HL-60 (cell line): ENCODE data around the gene ZFYVE27.
A peak's percentile ranks its signal among the peaks of the same experiment; 100 is the strongest.

Experiments used
- DNase-seq, 2 experiments: peaks; one replicate each; pipeline ENCODE4 v3.0.0-alpha.2; 2010 to 2020; ENCODE audit warnings: low read depth in 1 of 2, low spot score in 1 of 2
- H3K27ac ChIP-seq: fragments of 250-450 bp; sonication (Bioruptor Pico); replicated peaks from 2 replicates; pipeline ENCODE4 v1.5.1; 2020; ENCODE audit warnings: mild to moderate bottlenecking, moderate library complexity
- H3K27me3 ChIP-seq: fragments of 250-450 bp; sonication (Bioruptor Pico); 2 replicates; pipeline ENCODE4 v1.5.1; 2021; ENCODE audit warnings: mild to moderate bottlenecking, moderate library complexity; ENCODE audit not compliant: insufficient read depth, poor library complexity, severe bottlenecking
- H3K4me3 ChIP-seq: replicated peaks from 2 replicates; pipeline ENCODE4 v1.5.1; 2011; ENCODE audit warnings: mild to moderate bottlenecking, control low read depth, low read length; ENCODE audit not compliant: insufficient read depth
- CTCF ChIP-seq: IDR thresholded peaks from one replicate; pipeline ENCODE4 v1.5.1; 2011; ENCODE audit warnings: low read length, control low read depth, inconsistent platforms; ENCODE audit not compliant: insufficient read depth
- GABPA ChIP-seq: IDR thresholded peaks from 2 replicates; pipeline ENCODE4 v1.6.1; 2012; ENCODE audit warnings: low read depth
- POLR2AphosphoS5 ChIP-seq: IDR thresholded peaks from 2 replicates; pipeline ENCODE4 v1.6.1; 2012; ENCODE audit warnings: low read depth
- REST ChIP-seq: IDR thresholded peaks from 2 replicates; pipeline ENCODE4 v1.6.1; 2012; ENCODE audit warnings: low read depth; ENCODE audit not compliant: insufficient replicate concordance
- SPI1 ChIP-seq: IDR thresholded peaks from 2 replicates; pipeline ENCODE4 v1.6.1; 2012; ENCODE audit warnings: low read depth, mild to moderate bottlenecking, borderline replicate concordance

Gene ZFYVE27

GRCh38 chr10:97713826-97714400 is 23.0 kb upstream of the ZFYVE27 start:
- H3K4me3 ChIP-seq: peak overlapping the region; percentile 34
- TF ChIP-seq REST (no peak), POLR2AphosphoS5 (peak; percentile 56), SPI1 (no peak), GABPA (no peak)
- DNase-seq: peak; percentile 63 to 69
- peak overlapping the region; percentile 47 for H3K27ac ChIP-seq
- no peaks in the 10 kb centered on the region for H3K27me3 ChIP-seq

GRCh38 chr10:97714401-97715258 is 22.3 kb upstream of the ZFYVE27 start:
- Histone ChIP-seq H3K4me3 (peak overlapping the region; percentile 34), H3K27ac (peak overlapping the region; percentile 47), H3K27me3 (no peaks in the 10 kb centered on the region)
- peak; percentile 34 to 62 for DNase-seq
- no peak for TF ChIP-seq CTCF
- no peak for TF ChIP-seq REST
- TF ChIP-seq SPI1: no peak
- TF ChIP-seq GABPA: no peak
- TF ChIP-seq POLR2AphosphoS5: no peak

- no peak overlapping the region; the same call in 1 of the 2 replicates for H3K4me3 ChIP-seq
- DNase-seq: no peak
- no peak overlapping the region for H3K27ac ChIP-seq
- no peaks in the 10 kb centered on the region for H3K27me3 ChIP-seq
- no peak for TF ChIP-seq POLR2AphosphoS5
- no peak for TF ChIP-seq CTCF
- TF ChIP-seq GABPA: no peak
- TF ChIP-seq REST: no peak
- no peak for TF ChIP-seq SPI1
These were observed 21.6 kb upstream of the ZFYVE27 start for GRCh38 chr10:97715259-97715874.
